HepG2 (cell line): ENCODE results near the gene ABAT. TPM values are rescaled to one million over a fixed set of nuclear protein-coding genes. Genes with fewer than 3 reads are reported as not detected.

Source experiments
- DRAP1 ChIP-seq: IDR thresholded peaks from 2 replicates; pipeline ENCODE4 v1.6.1; 2016; ENCODE audit warnings: missing genetic modification reagents, missing compliant biosample characterization
- ELF3 ChIP-seq: IDR thresholded peaks from 2 replicates; pipeline ENCODE4 v1.6.1; 2016; ENCODE audit warnings: missing genetic modification reagents, missing compliant biosample characterization
- FOXO1 ChIP-seq: sonication (generic); formaldehyde crosslinking; IDR thresholded peaks from 2 replicates; pipeline ENCODE4 v1.4.0; 2020; ENCODE audit warnings: missing genetic modification reagents
- GPN1 ChIP-seq: sonication (generic); formaldehyde crosslinking; IDR thresholded peaks from 2 replicates; pipeline ENCODE4 v1.5.1; 2020; ENCODE audit warnings: missing genetic modification reagents, borderline replicate concordance
- HDAC2 ChIP-seq: sonication (generic); formaldehyde crosslinking; IDR thresholded peaks from 2 replicates; pipeline ENCODE4 v1.4.0; 2020; ENCODE audit warnings: missing genetic modification reagents
- IKZF5 ChIP-seq: IDR thresholded peaks from 2 replicates; pipeline ENCODE4 v1.6.1; 2018; ENCODE audit warnings: missing genetic modification reagents, mild to moderate bottlenecking, missing compliant biosample characterization
- RBAK ChIP-seq: sonication (generic); formaldehyde crosslinking; IDR thresholded peaks from 2 replicates; pipeline ENCODE4 v1.5.1; 2020; ENCODE audit warnings: mild to moderate bottlenecking, missing genetic modification reagents
- SRY ChIP-seq: sonication (generic); formaldehyde crosslinking; IDR thresholded peaks from 2 replicates; pipeline ENCODE4 v1.8.0; 2022; ENCODE audit warnings: mild to moderate bottlenecking, missing genetic modification reagents
- TMF1 ChIP-seq: sonication (generic); formaldehyde crosslinking; IDR thresholded peaks from 2 replicates; pipeline ENCODE4 v1.8.1; 2022; ENCODE audit warnings: low read depth, missing genetic modification reagents
- ZBTB38 ChIP-seq: sonication (generic); formaldehyde crosslinking; IDR thresholded peaks from 2 replicates; pipeline ENCODE4 v1.5.1; 2020; ENCODE audit warnings: mild to moderate bottlenecking, missing genetic modification reagents
- ZFP36L1 ChIP-seq: sonication (generic); formaldehyde crosslinking; IDR thresholded peaks from 2 replicates; pipeline ENCODE4 v1.8.0; 2022; ENCODE audit warnings: mild to moderate bottlenecking, missing genetic modification reagents, moderate library complexity
- ZFX ChIP-seq: sonication (generic); formaldehyde crosslinking; IDR thresholded peaks from 2 replicates; pipeline ENCODE4 v1.4.0; 2020; ENCODE audit warnings: mild to moderate bottlenecking, low read depth, missing genetic modification reagents, moderate library complexity
- ZNF10 ChIP-seq: sonication (generic); formaldehyde crosslinking; IDR thresholded peaks from 2 replicates; pipeline ENCODE4 v1.4.0; 2020; ENCODE audit warnings: mild to moderate bottlenecking, low read depth, missing genetic modification reagents, borderline replicate concordance
- ZNF597 ChIP-seq: sonication (generic); formaldehyde crosslinking; IDR thresholded peaks from 2 replicates; pipeline ENCODE4 v1.5.0; 2020; ENCODE audit warnings: missing genetic modification reagents
- ZNF614 ChIP-seq: IDR thresholded peaks from 2 replicates; pipeline ENCODE4 v1.6.1; 2018; ENCODE audit warnings: missing biosample characterization, missing genetic modification reagents, inconsistent platforms, borderline replicate concordance
- ZNF646 ChIP-seq: sonication (generic); formaldehyde crosslinking; IDR thresholded peaks from 2 replicates; pipeline ENCODE4 v1.9.0; 2021; ENCODE audit warnings: mild to moderate bottlenecking, missing genetic modification reagents
- ZNF674 ChIP-seq: sonication (generic); formaldehyde crosslinking; IDR thresholded peaks from 2 replicates; pipeline ENCODE4 v1.5.0; 2020; ENCODE audit warnings: low read depth, mild to moderate bottlenecking, missing genetic modification reagents
- polyA plus RNA-seq, 8 experiments: library from polyadenylated mRNA; depleted of rRNA in 3 of 8; stranded (reverse) in 7 of 8; unstranded in 1 of 8; fragments of >200 nt; fragmentation: Illumina TruSeq in 4 of 8; extraction: Trizol in 4 of 8; gene quantifications; 2 replicates each; pipeline versions ENCODE4 v1.2.1 to v1.2.3, GENCODE V29; 2011 to 2016; ENCODE audit warnings: low read depth in 4 of 8, missing spikeins in 1 of 8, mixed read lengths in 1 of 8; ENCODE audit not compliant: insufficient read depth in 1 of 8
- total RNA-seq, 5 experiments: library from RNA; depleted of rRNA; stranded (reverse); fragments of >200 nt; fragmentation: Illumina TruSeq; extraction: Trizol; gene quantifications; 2 replicates each; pipeline ENCODE4 v1.2.3, GENCODE V29; 2016; ENCODE audit warnings: low read depth in 1 of 5

Gene ABAT
- total and polyA plus RNA-seq, 2 of the 13 experiments (the other 11 are each of a cell fraction or from before 2014, with no cell fraction given), result 47.6 to 97.3 TPM

GRCh38 chr16:8720080-8720966, 45.9 kb downstream of the ABAT start (continued):
- TF ChIP-seq ZNF674 (CRISPR knock-in tag) (no peak), ZNF10 (CRISPR knock-in tag) (no peak), ELF3 (CRISPR knock-in tag) (no peak; the same call in 1 of the 2 replicates), TMF1 (CRISPR knock-in tag) (no peak), ZNF614 (CRISPR knock-in tag) (peak; percentile 33; the same call in 1 of the 2 replicates), GPN1 (CRISPR knock-in tag) (no peak), DRAP1 (no peak), HDAC2 (CRISPR knock-in tag) (peak; percentile 24), ZBTB38 (peak; percentile 64; the same call in 1 of the 2 replicates), RBAK (CRISPR knock-in tag) (0 out of 2 replicates have a peak, but pooled peaks have one; percentile 21), FOXO1 (CRISPR knock-in tag) (peak; percentile 27; the same call in 1 of the 2 replicates), IKZF5 (CRISPR knock-in tag) (peak; percentile 6; the same call in 1 of the 2 replicates), SRY (CRISPR knock-in tag) (0 out of 2 replicates have a peak, but pooled peaks have one; percentile 58), ZNF646 (no peak), ZFX (CRISPR knock-in tag) (peak; percentile 44; the same call in 1 of the 2 replicates), ZNF597 (CRISPR knock-in tag) (no peak), ZFP36L1 (CRISPR knock-in tag) (no peak)
